Testis (tissue), 2 donors: ENCODE results near the gene STARD5.

ENCODE experiments used
- CTCF ChIP-seq, 3 experiments: fragments of 450-650 bp in 2 of 3; fragments of 200-600 bp in 1 of 3; sonication (generic) in 1 of 3; IDR thresholded peaks; one replicate each; pipeline ENCODE4 v1.5.1; 2016 to 2019; ENCODE audit warnings: antibody characterized with exemption in 3 of 3, mild to moderate bottlenecking in 2 of 3, moderate library complexity in 1 of 3
- POLR2A ChIP-seq: fragments of 450-650 bp; IDR thresholded peaks from one replicate; pipeline ENCODE4 v1.6.1; 2017; ENCODE audit warnings: antibody characterized with exemption, mild to moderate bottlenecking, moderate library complexity

GRCh38 chr15:81261172-81261811 is 62.6 kb downstream of the STARD5 start:
- TF ChIP-seq POLR2A (no peak), CTCF (IDR thresholded peaks at IDR 0.05) (no peak)
